Esophagus muscularis mucosa (tissue), 4 donors: Measurements from ENCODE around the gene TM2D1. TPM values are rescaled to one million over a fixed set of nuclear protein-coding genes. Genes with fewer than 3 reads are reported as not detected.

Source experiments
- DNase-seq: peaks from one replicate; pipeline ENCODE4 v3.0.0-alpha.2; 2017; ENCODE audit errors: extremely low spot score
- H3K27ac ChIP-seq, 4 donors: fragments of 200-600 bp; sonication (generic); replicated peaks in 1 of 4; 1 replicate in 3 of 4; 2 replicates in 1 of 4; pipeline ENCODE4 v1.5.1; 2016 to 2019; ENCODE audit warnings: mild to moderate bottlenecking in 1 of 4
- H3K27me3 ChIP-seq, 4 donors: fragments of 200-600 bp; sonication (generic); one replicate each; pipeline versions ENCODE4 v1.5.1 to v1.6.0; 2016 to 2019
- H3K36me3 ChIP-seq, 4 donors: fragments of 200-600 bp; sonication (generic); one replicate each; pipeline ENCODE4 v1.5.1; 2016 to 2019
- H3K4me1 ChIP-seq, 4 donors: fragments of 200-600 bp; sonication (generic); one replicate each; pipeline ENCODE4 v1.5.1; 2016 to 2019
- H3K4me3 ChIP-seq, 4 donors: fragments of 200-600 bp; sonication (generic); 1 replicate in 2 of 4; 2 replicates in 2 of 4; pipeline ENCODE4 v1.5.1; 2016 to 2019; ENCODE audit warnings: mild to moderate bottlenecking in 4 of 4, moderate library complexity in 1 of 4
- H3K9me3 ChIP-seq, 4 donors: fragments of 200-600 bp; sonication (generic); 1 replicate in 3 of 4; 2 replicates in 1 of 4; pipeline ENCODE4 v1.5.1; 2016 to 2019
- EP300 ChIP-seq: sonication (generic); formaldehyde crosslinking; IDR thresholded peaks from one replicate; pipeline ENCODE4 v1.6.1; 2017; ENCODE audit warnings: antibody characterized with exemption
- POLR2A ChIP-seq: fragments of 450-650 bp; IDR thresholded peaks from one replicate; pipeline ENCODE4 v1.6.1; 2017; ENCODE audit warnings: antibody characterized with exemption, moderate library complexity, mild to moderate bottlenecking, low read depth
- POLR2AphosphoS5 ChIP-seq, 2 donors: sonication (generic); formaldehyde crosslinking; IDR thresholded peaks; one replicate each; pipeline ENCODE4 v1.6.1; 2017; ENCODE audit warnings: antibody characterized with exemption in 2 of 2
- WGBS: methylation state at CpG from one replicate; pipeline ENCODE4 v1.1.5; 2018; 5-methylcytosine and 5-hydroxymethylcytosine counted together
- intact Hi-C: fragments of 100-400 bp; cut with DNase I; formaldehyde crosslinking; loops from one replicate; pipeline ENCODE4 v1.15.1; 2023
- total RNA-seq, 4 donors: library from RNA; depleted of rRNA; stranded (reverse); fragments of >200 nt; gene quantifications; one replicate each; pipeline versions ENCODE4 v1.1.0 to v1.2.1, GENCODE V29; 2016
- TF ChIP-seq, protein P1 (sequence below), 3 experiments: fragments of 200-600 bp in 2 of 3; fragments of 450-650 bp in 1 of 3; sonication (generic) in 2 of 3; IDR thresholded peaks; one replicate each; pipeline ENCODE4 v1.5.1; 2017 to 2019; ENCODE audit warnings: antibody characterized with exemption in 3 of 3, mild to moderate bottlenecking in 2 of 3, moderate library complexity in 1 of 3

TM2D1 gene
- total RNA-seq, 4 donors from 2014 or later = 59.6 to 73.5 (median 66.3) TPM

DNA sequence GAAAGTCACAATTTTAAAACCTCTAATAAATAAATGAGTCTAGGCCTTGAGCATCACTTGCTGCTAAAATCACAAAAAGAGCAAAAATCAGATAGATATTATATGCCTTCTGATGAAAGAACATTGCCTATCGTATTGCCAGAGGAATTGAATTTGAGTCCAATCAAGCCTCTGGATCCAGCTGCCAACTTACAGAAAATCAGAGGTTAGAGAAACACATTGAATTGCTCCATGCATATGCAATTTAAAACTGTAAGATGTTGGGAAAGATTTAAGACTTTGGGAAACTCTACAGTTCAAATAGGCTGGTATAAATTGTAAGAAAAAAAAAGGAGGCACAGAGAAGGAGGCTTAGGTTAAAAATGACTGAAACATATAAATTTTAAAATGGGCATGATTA, 93.5 kb downstream of the TM2D1 start:
- Histone ChIP-seq H3K36me3 (no peaks in the 10 kb centered on the region), H3K4me1 (peaks cover 0 to 4% (median 1%) of the 10 kb centered on the region in 4 donors), H3K27me3 (no peaks in the 10 kb centered on the region), H3K27ac (no peak overlapping the region), H3K4me3 (no peak overlapping the region), H3K9me3 (no peaks in the 10 kb centered on the region)
- TF ChIP-seq POLR2A (no peak), EP300 (no peak), POLR2AphosphoS5 (IDR thresholded peaks at IDR 0.05) (no peak)
- TF ChIP-seq, protein P1, sequence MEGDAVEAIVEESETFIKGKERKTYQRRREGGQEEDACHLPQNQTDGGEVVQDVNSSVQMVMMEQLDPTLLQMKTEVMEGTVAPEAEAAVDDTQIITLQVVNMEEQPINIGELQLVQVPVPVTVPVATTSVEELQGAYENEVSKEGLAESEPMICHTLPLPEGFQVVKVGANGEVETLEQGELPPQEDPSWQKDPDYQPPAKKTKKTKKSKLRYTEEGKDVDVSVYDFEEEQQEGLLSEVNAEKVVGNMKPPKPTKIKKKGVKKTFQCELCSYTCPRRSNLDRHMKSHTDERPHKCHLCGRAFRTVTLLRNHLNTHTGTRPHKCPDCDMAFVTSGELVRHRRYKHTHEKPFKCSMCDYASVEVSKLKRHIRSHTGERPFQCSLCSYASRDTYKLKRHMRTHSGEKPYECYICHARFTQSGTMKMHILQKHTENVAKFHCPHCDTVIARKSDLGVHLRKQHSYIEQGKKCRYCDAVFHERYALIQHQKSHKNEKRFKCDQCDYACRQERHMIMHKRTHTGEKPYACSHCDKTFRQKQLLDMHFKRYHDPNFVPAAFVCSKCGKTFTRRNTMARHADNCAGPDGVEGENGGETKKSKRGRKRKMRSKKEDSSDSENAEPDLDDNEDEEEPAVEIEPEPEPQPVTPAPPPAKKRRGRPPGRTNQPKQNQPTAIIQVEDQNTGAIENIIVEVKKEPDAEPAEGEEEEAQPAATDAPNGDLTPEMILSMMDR (IDR thresholded peaks at IDR 0.05) = no peak
- intact Hi-C loops = loop anchor here (10.0 kb wide), 1 partner anchor 137 kb away; no protein-coding TSS in a partner anchor
- DNase-seq = no peak
- 94% methylated on average over 1 of the region's 1 CpG for WGBS

Other genes starting within 250 kb of the TM2D1 start
- 10 to 100 TPM; 25.7 to 37.4 (median 31.8) TPM for gene PATJ, start 17.3 kb upstream of the TM2D1 start, total RNA-seq